K562 (cell line): ENCODE results near the gene MEGF9. TPM values are rescaled to one million over a fixed set of nuclear protein-coding genes. Genes with fewer than 3 reads are reported as not detected.

Source experiments
- ATAC-seq: fragments of 200-7000 bp; cut with Tn5 transposase; 3 replicates; pipeline ENCODE4 v1.9.1; 2020; ENCODE audit warnings: moderate library complexity
- BruUV-seq: library from RNA; stranded (reverse); fragments of 400-500 nt; replicated peaks from 2 replicates; lab custom pipeline; 2021; lab: Mats Ljungman, UMichigan
- CTCF ChIA-PET: fragments of 300-600 bp; formaldehyde crosslinking; extraction: SDS; loops from one replicate; lab custom pipeline; 2021; ENCODE audit warnings: low intra/inter-chr PET ratio; lab: Yijun Ruan, JAX
- POLR2A ChIA-PET: fragments of 300-600, 350-650 bp; sonication (Branson Sonifier 250); formaldehyde crosslinking; extraction: SDS; loops from one replicate; lab custom pipeline; 2021; ENCODE audit warnings: antibody characterized with exemption, inconsistent platforms; lab: Yijun Ruan, JAX
- DNase-seq, 4 experiments: peaks; one replicate each; pipeline versions ENCODE4 v3.0.0 to v3.0.0-alpha.2; 2011 to 2018; ENCODE audit warnings: low spot score in 3 of 4, mixed read lengths in 3 of 4; ENCODE audit errors: extremely low read depth in 1 of 4
- FAIRE-seq: peaks from 2 replicates; lab custom pipeline; 2011; peaks lifted over from hg19 to GRCh38; lab: Jason Lieb, UNC
- H2AFZ ChIP-seq: 2 replicates; pipeline ENCODE4 v1.6.0; 2011; ENCODE audit warnings: low read depth, low read length, control low read depth, inconsistent platforms
- H3K27ac ChIP-seq: fragments of 200-600 bp; 3 replicates; pipeline ENCODE4 v1.8.0; 2011; ENCODE audit warnings: low read depth, mild to moderate bottlenecking, control low read depth, inconsistent platforms, low read length, moderate library complexity, mixed read lengths; ENCODE audit errors: extremely low read depth
- H3K27me3 ChIP-seq, 2 experiments: fragments of 300-600 bp in 1 of 2; 2 replicates in 1 of 2; 3 replicates in 1 of 2; pipeline versions ENCODE4 v1.6.0 to v1.8.0; 2011; ENCODE audit warnings: inconsistent platforms in 2 of 2, low read length in 2 of 2, mild to moderate bottlenecking in 1 of 2, mixed read lengths in 1 of 2, moderate library complexity in 1 of 2; ENCODE audit not compliant: control insufficient read depth in 2 of 2, insufficient read depth in 2 of 2
- H3K36me3 ChIP-seq: fragments of 300-600 bp; 3 replicates; pipeline ENCODE4 v1.8.0; 2011; ENCODE audit warnings: mild to moderate bottlenecking, low read length, inconsistent platforms; ENCODE audit not compliant: control insufficient read depth, insufficient read depth
- H3K4me1 ChIP-seq, 2 experiments: fragments of 200-600 bp in 1 of 2; replicated peaks in 1 of 2; 2 replicates in 1 of 2; 3 replicates in 1 of 2; pipeline versions ENCODE4 v1.5.1 to v1.8.0; 2011; ENCODE audit warnings: inconsistent platforms in 2 of 2, low read length in 2 of 2, mild to moderate bottlenecking in 1 of 2, mixed read lengths in 1 of 2, moderate library complexity in 1 of 2; ENCODE audit not compliant: control insufficient read depth in 2 of 2, insufficient read depth in 2 of 2
- H3K4me2 ChIP-seq: 2 replicates; pipeline ENCODE4 v1.6.1; 2011; ENCODE audit warnings: low read length, control low read depth, inconsistent platforms, mixed read lengths; ENCODE audit not compliant: insufficient read depth
- H3K4me3 ChIP-seq: fragments of 200-600 bp; sonication (generic), shearing (Covaris generic); 2 replicates; pipeline ENCODE4 v1.5.1; 2016; ENCODE audit warnings: control low read depth, inconsistent platforms
- H3K79me2 ChIP-seq: fragments of 200-600 bp; 3 replicates; pipeline ENCODE4 v1.8.0; 2011; ENCODE audit warnings: low read length, inconsistent platforms; ENCODE audit not compliant: control insufficient read depth, insufficient read depth
- H3K9ac ChIP-seq, 2 experiments: 2 replicates each; pipeline versions ENCODE4 v1.6.0 to v1.6.1; 2011; ENCODE audit warnings: low read depth in 2 of 2, low read length in 2 of 2, control low read depth in 1 of 2, inconsistent platforms in 1 of 2, mild to moderate bottlenecking in 1 of 2, mixed read lengths in 1 of 2; ENCODE audit not compliant: insufficient read depth in 1 of 2
- H3K9me1 ChIP-seq: one replicate; pipeline ENCODE4 v1.6.0; 2011; ENCODE audit warnings: inconsistent platforms, mild to moderate bottlenecking, low read length, moderate library complexity; ENCODE audit not compliant: control insufficient read depth, insufficient read depth
- H3K9me3 ChIP-seq: replicated peaks from 2 replicates; pipeline ENCODE4 v1.5.1; 2011; ENCODE audit warnings: low read depth, low read length, inconsistent platforms; ENCODE audit not compliant: control insufficient read depth, insufficient read depth
- H4K20me1 ChIP-seq: replicated peaks from 2 replicates; pipeline ENCODE4 v1.6.1; 2011; ENCODE audit warnings: low read length, inconsistent platforms, mixed read lengths; ENCODE audit not compliant: control insufficient read depth, insufficient read depth
- CBX1 ChIP-seq: sonication (generic); IDR thresholded peaks from 2 replicates; pipeline ENCODE4 v1.6.1; 2016; ENCODE audit warnings: antibody characterized with exemption, low read depth, mild to moderate bottlenecking
- HDAC2 ChIP-seq: fragments of 450-650 bp; IDR thresholded peaks from 2 replicates; pipeline ENCODE4 v1.6.1; 2016; ENCODE audit warnings: mild to moderate bottlenecking
- LCOR ChIP-seq: sonication (generic); formaldehyde crosslinking; IDR thresholded peaks from 2 replicates; pipeline ENCODE4 v1.8.0; 2022; ENCODE audit warnings: mild to moderate bottlenecking, missing genetic modification reagents
- LEF1 ChIP-seq: fragments of 450-650 bp; IDR thresholded peaks from 2 replicates; pipeline ENCODE4 v1.6.1; 2016; ENCODE audit warnings: mild to moderate bottlenecking
- SREBF2 ChIP-seq: sonication (generic); formaldehyde crosslinking; IDR thresholded peaks from 2 replicates; pipeline ENCODE4 v1.4.0; 2020; ENCODE audit warnings: mild to moderate bottlenecking, missing genetic modification reagents
- TAF9B ChIP-seq: fragments of 450-650 bp; IDR thresholded peaks from 2 replicates; pipeline ENCODE4 v1.6.1; 2018; ENCODE audit warnings: mild to moderate bottlenecking; ENCODE audit not compliant: partially characterized antibody
- ZFPM2 ChIP-seq: fragments of 250-450 bp; sonication (Bioruptor Pico); IDR thresholded peaks from 2 replicates; pipeline ENCODE4 v1.5.1; 2022; ENCODE audit warnings: mild to moderate bottlenecking
- ZNF12 ChIP-seq: sonication (generic); formaldehyde crosslinking; IDR thresholded peaks from 2 replicates; pipeline ENCODE4 v1.4.0; 2020; ENCODE audit warnings: mild to moderate bottlenecking, missing genetic modification reagents
- ZNF253 ChIP-seq: fragments of 250-450 bp; sonication (Bioruptor Pico); conservative IDR thresholded peaks from 2 replicates; pipeline ENCODE4 v1.6.1; 2021; ENCODE audit warnings: mild to moderate bottlenecking
- WGBS: fragments of 100-300 bp; shearing (Covaris generic); methylation state at CpG from one replicate; pipeline ENCODE4 v1.1.6; 2016; ENCODE audit warnings: low coverage, mixed read lengths; ENCODE audit not compliant: insufficient coverage; ENCODE audit errors: missing lambda C conversion rate; 5-methylcytosine and 5-hydroxymethylcytosine counted together
- in situ Hi-C: fragments of 300-500 bp; cut with MboI; formaldehyde crosslinking; loops from 4 replicates; pipeline ENCODE4 v1.15.0; 2018; ENCODE audit warnings: inconsistent platforms, mixed read lengths
- intact Hi-C: fragments of 100-400 bp; cut with micrococcal nuclease; formaldehyde crosslinking; loops from 2 replicates; pipeline ENCODE4 v1.14.2; 2022
- polyA plus RNA-seq, 8 experiments: library from polyadenylated mRNA; depleted of rRNA in 4 of 8; stranded (reverse) in 5 of 8; unstranded in 3 of 8; fragments of >200 nt; fragmentation: Nextera tagmentation in 2 of 8; fragmentation: Illumina TruSeq in 1 of 8; extraction: Ambion mirVana in 2 of 8; extraction: Trizol in 1 of 8; gene quantifications; 2 replicates each; pipeline versions ENCODE4 v1.2.1 to v1.2.3, GENCODE V29; 2011 to 2014; ENCODE audit warnings: inconsistent platforms in 1 of 8, missing spikeins in 1 of 8
- total RNA-seq, 7 experiments: library from RNA; depleted of rRNA in 6 of 7; stranded (reverse); fragments of >200 nt in 6 of 7; fragmentation: Illumina TruSeq in 2 of 7; extraction: Trizol in 2 of 7; gene quantifications; 2 replicates each; pipeline versions ENCODE4 v1.2.1 to v1.2.3, GENCODE V29; 2011 to 2021; ENCODE audit warnings: low replicate concordance in 1 of 7
- TF ChIP-seq, protein P1 (sequence below): sonication (generic); formaldehyde crosslinking; IDR thresholded peaks from 2 replicates; pipeline ENCODE4 v1.8.1; 2023; ENCODE audit warnings: mild to moderate bottlenecking, missing genetic modification reagents
- TF ChIP-seq, protein P2 (sequence below): sonication (generic); formaldehyde crosslinking; IDR thresholded peaks from 2 replicates; pipeline ENCODE4 v1.8.0; 2022; ENCODE audit warnings: mild to moderate bottlenecking, missing genetic modification reagents

Gene MEGF9
- total and polyA plus RNA-seq, 9 of the 15 experiments (the other 6 are each of a cell fraction or from before 2014, with no cell fraction given), result 2.1 to 6.2 (median 3.8) TPM

DNA sequence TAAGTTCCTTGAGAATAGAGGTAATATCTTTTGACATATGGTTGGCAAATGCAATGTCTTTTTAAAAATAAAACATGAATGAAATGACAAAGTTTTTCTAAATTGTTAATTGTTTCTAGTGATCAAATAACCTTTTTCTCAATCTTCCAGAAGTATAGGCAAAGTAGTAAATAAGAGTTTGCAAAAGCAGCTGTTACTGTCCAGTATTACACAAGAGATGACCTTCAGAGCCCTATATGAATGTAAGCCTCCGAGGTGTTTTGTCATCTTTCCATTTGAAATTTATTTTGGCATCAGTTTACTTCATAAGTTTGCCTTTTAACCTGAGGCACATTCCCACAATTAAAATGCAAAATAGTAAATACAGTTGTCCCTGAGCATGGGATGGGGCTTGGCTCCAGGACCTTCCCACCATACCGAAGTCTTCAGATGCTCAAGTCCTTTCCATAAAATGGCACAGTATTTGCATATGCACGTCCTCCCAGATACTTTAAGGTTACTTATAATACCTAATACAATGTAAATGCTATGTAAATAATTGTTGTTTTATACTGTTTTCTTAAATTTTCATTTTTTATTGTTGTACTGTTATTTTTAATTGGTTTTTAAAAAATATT, 65.6 kb downstream of the MEGF9 start (continued):
- TF ChIP-seq ZNF253, result no peak
- TF ChIP-seq ZNF12 (CRISPR knock-in tag), result no peak
- TF ChIP-seq CBX1, result no peak
- TF ChIP-seq SREBF2 (CRISPR knock-in tag), result no peak
- TF ChIP-seq, protein P1, sequence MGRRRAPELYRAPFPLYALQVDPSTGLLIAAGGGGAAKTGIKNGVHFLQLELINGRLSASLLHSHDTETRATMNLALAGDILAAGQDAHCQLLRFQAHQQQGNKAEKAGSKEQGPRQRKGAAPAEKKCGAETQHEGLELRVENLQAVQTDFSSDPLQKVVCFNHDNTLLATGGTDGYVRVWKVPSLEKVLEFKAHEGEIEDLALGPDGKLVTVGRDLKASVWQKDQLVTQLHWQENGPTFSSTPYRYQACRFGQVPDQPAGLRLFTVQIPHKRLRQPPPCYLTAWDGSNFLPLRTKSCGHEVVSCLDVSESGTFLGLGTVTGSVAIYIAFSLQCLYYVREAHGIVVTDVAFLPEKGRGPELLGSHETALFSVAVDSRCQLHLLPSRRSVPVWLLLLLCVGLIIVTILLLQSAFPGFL (CRISPR knock-in tag), result no peak
- no peak for TF ChIP-seq HDAC2
- TF ChIP-seq LCOR, result no peak
- TF ChIP-seq, protein P2, sequence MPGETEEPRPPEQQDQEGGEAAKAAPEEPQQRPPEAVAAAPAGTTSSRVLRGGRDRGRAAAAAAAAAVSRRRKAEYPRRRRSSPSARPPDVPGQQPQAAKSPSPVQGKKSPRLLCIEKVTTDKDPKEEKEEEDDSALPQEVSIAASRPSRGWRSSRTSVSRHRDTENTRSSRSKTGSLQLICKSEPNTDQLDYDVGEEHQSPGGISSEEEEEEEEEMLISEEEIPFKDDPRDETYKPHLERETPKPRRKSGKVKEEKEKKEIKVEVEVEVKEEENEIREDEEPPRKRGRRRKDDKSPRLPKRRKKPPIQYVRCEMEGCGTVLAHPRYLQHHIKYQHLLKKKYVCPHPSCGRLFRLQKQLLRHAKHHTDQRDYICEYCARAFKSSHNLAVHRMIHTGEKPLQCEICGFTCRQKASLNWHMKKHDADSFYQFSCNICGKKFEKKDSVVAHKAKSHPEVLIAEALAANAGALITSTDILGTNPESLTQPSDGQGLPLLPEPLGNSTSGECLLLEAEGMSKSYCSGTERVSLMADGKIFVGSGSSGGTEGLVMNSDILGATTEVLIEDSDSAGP (CRISPR knock-in tag), result no peak
- no peak for TF ChIP-seq ZFPM2
- TF ChIP-seq LEF1, result no peak

DNA sequence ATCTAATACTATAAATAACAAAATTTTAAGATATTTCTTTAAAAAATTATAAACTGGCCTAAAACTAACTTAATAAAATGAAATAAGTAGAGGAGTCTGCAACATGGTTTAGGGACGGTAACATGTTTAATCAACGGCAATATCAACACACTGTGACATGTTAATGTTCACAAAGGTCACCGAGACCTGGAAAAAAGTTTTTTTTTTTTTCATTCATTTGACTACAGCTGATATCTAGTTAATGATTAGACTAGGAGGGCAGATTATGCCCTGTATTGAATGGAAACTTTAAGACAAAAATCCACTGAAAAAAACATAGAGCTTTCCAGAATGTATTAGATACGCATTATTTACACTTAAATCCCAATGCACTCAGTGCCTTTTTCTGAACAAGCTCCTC, 67.3 kb downstream of the MEGF9 start:
- H3K4me2 ChIP-seq, result no peak overlapping the region
- H2AFZ ChIP-seq, result no peak overlapping the region
- no peak for ATAC-seq
- ChIA-PET CTCF (no interaction called here), POLR2A (no interaction called here)
- H3K9me1 ChIP-seq, result no peaks in the 10 kb centered on the region
- FAIRE-seq, result no peak
- no peaks in the 10 kb centered on the region for H3K9me3 ChIP-seq
- H3K4me3 ChIP-seq, result no peak overlapping the region
- intact Hi-C loops, result no loop called here
- no TSS peak for BruUV-seq
- H3K4me1 ChIP-seq, result peaks cover 0 to 4% of the 10 kb centered on the region in 2 experiments; a peak in 2 of 5 replicates
- no peak for TF ChIP-seq ZNF12 (CRISPR knock-in tag)
- TF ChIP-seq TAF9B, result no peak
- TF ChIP-seq, all 486 proteins: peak for 0
- no peak overlapping the region for H3K27ac ChIP-seq
- in situ Hi-C loops, result no loop called here
- no peaks in the 10 kb centered on the region for H4K20me1 ChIP-seq
- H3K36me3 ChIP-seq, result no peaks in the 10 kb centered on the region
- no peaks in the 10 kb centered on the region for H3K27me3 ChIP-seq
- WGBS, result 86% methylated on average over 4 of the region's 4 CpGs
- no peaks in the 10 kb centered on the region for H3K79me2 ChIP-seq
- H3K9ac ChIP-seq, result no peak overlapping the region
- no peak for DNase-seq
